Colonic mucosa (tissue), 4 donors: ENCODE measurements around the gene MAPKAPK2. TPM values are rescaled to one million over a fixed set of nuclear protein-coding genes. Genes with fewer than 3 reads are reported as not detected.

Experiments
- DNase-seq: peaks from one replicate; pipeline ENCODE4 v3.0.0-alpha.2; 2020
- H3K27ac ChIP-seq: fragments of 200-600 bp; one replicate; pipeline ENCODE4 v1.8.0; 2021
- H3K27me3 ChIP-seq: fragments of 200-600 bp; one replicate; pipeline ENCODE4 v1.8.0; 2021
- H3K36me3 ChIP-seq: fragments of 200-600 bp; one replicate; pipeline ENCODE4 v1.8.0; 2021
- H3K4me1 ChIP-seq: fragments of 200-600 bp; one replicate; pipeline ENCODE4 v1.8.0; 2021; ENCODE audit warnings: mild to moderate bottlenecking
- H3K4me3 ChIP-seq: fragments of 200-600 bp; one replicate; pipeline ENCODE4 v1.8.0; 2021
- H3K9ac ChIP-seq, 2 donors: one replicate each; pipeline ENCODE4 v1.7.0; 2013; ENCODE audit warnings: control low read depth in 2 of 2, low read depth in 2 of 2, low read length in 2 of 2
- H3K9me3 ChIP-seq: fragments of 200-600 bp; one replicate; pipeline ENCODE4 v1.8.0; 2021
- intact Hi-C: fragments of 100-400 bp; cut with DNase I; formaldehyde crosslinking; loops from one replicate; pipeline ENCODE4 v1.14.1; 2022
- total RNA-seq, 2 donors: library from RNA; stranded (reverse); fragmentation: NEBNext Ultra II Directional in 1 of 2; extraction: Animal tissue kit (Norgen Biotek cat#: 25700) in 1 of 2; gene quantifications; one replicate each; pipeline ENCODE4 v1.2.1, GENCODE V29; 2021
- TF ChIP-seq, protein P1 (sequence below): fragments of 200-600 bp; IDR thresholded peaks from one replicate; pipeline ENCODE4 v1.8.0; 2022; ENCODE audit warnings: antibody characterized with exemption, mild to moderate bottlenecking
- donor health status: healthy.
- donor health status: DM: no; HTN: no; CAD: no.
- donor health status: DM: no; HTN: no; CAD: no.

The MAPKAPK2 gene
- total RNA-seq, 2 donors from 2014 or later = 61.4 to 71.1 TPM

DNA sequence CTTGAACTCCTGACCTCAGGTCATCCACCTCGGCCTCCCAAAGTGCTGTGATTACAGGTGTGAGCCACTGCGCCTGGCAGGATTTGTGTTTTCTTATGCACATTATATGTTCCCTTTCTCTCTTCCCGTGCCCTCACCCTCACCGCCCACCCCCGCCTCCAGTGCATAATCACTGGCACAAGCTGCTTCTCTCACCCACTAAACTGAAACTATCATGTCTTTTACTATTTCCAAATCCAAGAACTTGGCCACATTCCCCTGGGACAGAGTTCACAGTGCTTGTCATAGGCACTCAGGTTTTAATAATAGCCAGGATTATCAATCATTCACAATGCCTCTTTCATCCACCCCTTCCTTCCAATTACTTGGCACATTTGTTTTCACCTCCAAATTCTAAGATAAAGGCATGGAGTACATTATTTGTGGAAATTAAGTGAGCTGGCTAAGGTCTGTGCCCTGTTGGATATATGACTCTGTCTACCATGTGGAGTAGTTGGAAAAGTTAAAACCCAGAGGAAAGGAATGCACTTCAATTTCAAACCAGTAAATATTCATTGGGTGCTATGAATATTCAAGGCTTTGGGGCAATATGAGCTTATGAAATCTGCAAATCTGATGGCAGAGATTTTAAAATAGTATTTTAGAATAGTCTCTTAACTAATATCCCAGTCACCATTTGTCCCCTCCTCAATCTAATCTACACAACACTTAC, 17.6 kb upstream of the MAPKAPK2 start:
- Histone ChIP-seq H3K9ac (no peak overlapping the region), H3K4me3 (no peak overlapping the region), H3K27ac (no peak overlapping the region), H3K4me1 (no peaks in the 10 kb centered on the region), H3K36me3 (no peaks in the 10 kb centered on the region), H3K27me3 (peaks cover 7% of the 10 kb centered on the region), H3K9me3 (no peaks in the 10 kb centered on the region)
- TF ChIP-seq, protein P1, sequence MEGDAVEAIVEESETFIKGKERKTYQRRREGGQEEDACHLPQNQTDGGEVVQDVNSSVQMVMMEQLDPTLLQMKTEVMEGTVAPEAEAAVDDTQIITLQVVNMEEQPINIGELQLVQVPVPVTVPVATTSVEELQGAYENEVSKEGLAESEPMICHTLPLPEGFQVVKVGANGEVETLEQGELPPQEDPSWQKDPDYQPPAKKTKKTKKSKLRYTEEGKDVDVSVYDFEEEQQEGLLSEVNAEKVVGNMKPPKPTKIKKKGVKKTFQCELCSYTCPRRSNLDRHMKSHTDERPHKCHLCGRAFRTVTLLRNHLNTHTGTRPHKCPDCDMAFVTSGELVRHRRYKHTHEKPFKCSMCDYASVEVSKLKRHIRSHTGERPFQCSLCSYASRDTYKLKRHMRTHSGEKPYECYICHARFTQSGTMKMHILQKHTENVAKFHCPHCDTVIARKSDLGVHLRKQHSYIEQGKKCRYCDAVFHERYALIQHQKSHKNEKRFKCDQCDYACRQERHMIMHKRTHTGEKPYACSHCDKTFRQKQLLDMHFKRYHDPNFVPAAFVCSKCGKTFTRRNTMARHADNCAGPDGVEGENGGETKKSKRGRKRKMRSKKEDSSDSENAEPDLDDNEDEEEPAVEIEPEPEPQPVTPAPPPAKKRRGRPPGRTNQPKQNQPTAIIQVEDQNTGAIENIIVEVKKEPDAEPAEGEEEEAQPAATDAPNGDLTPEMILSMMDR = no peak
- no peak for DNase-seq
- intact Hi-C loops = no loop called here

DNA sequence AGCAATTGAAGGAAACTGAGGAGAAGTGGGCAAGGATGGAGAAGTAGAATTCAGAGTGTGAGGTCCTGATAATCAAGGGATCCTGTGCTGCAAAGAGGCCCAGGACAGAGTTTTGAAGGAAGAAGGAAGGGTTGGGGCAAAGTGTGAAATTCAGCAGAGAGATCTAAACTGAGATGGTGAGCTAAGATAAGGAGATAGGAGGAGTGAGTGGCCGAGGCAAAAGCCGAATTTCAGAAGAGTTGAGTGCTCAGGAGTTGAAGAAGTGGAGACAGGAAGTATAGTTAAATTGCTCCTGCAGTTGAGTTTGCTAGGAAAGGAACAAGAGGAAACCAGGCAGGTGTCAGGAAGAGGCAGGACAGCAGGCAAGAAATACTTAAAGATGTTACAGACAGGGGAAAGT, 16.4 kb upstream of the MAPKAPK2 start:
- intact Hi-C loops = no loop called here
- Histone ChIP-seq H3K4me3 (no peak overlapping the region), H3K9ac (no peak overlapping the region), H3K36me3 (no peaks in the 10 kb centered on the region), H3K9me3 (no peaks in the 10 kb centered on the region), H3K4me1 (no peaks in the 10 kb centered on the region), H3K27me3 (peaks cover 5% of the 10 kb centered on the region), H3K27ac (no peak overlapping the region)
- no peak for DNase-seq
- TF ChIP-seq, protein P1 = no peak

DNA sequence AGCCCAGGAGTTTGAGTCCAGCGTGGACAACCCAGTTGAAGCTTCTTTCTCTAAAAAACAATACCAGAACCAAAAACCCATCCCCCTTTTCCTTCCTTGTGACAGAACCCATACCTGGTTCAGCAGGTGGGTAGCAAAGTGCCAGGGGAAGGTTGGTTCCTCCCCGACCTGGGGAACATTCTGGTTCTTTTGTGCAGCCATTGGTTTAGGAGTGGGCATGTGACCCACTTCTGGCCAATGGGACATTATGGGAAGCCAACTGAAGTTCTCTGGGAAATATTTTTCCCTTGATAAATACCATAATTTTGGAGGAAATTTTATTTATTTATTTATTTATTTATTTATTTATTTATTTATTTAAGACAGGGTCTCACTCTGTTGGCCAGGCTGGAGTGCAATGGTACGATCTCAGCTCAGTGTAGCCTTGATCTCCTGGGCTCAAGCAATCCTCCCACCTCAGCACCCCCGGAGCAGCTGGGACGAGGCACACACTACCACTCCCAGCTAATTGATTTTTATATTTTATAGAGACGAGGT, 15.8 kb upstream of the MAPKAPK2 start:
- Histone ChIP-seq H3K9me3 (no peaks in the 10 kb centered on the region), H3K27me3 (no peaks in the 10 kb centered on the region), H3K4me3 (no peak overlapping the region), H3K9ac (no peak overlapping the region), H3K4me1 (no peaks in the 10 kb centered on the region), H3K36me3 (no peaks in the 10 kb centered on the region), H3K27ac (no peak overlapping the region)
- TF ChIP-seq, protein P1 = no peak
- no peak for DNase-seq
- intact Hi-C loops = no loop called here

DNA sequence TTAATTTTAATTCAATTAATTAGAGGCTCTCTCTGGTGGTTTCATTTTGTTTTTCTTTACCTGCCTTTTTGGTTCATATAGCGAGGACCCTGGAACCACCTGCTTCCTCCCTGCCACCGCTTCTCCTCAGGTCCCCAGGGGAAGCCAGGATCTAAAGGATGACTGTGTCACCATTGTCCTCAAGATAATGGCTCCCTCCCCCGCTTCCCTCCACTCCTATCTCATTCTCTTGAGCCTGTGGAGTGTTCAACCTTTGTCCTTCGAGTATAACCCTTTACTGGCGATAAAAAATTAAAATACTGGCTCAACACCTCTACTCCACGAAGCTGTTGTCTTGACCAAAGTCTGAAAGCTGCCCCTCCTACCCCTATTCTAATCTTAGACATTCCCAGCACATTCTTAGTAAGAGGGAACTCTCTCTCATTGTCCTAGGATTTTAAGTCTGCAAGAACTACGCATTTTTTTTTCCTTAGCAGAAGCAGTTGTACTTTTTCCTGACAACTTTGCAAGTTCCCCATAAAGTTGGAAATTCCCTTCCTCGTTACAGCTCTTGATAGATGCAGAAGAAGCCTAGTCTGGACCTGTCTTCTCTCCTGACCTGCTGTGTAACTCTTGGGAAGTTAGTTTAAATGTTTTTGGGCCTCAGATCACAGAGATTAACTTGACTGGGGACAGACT, 12.6 kb upstream of the MAPKAPK2 start:
- Histone ChIP-seq H3K27me3 (no peaks in the 10 kb centered on the region), H3K27ac (peak overlapping the region; percentile 42), H3K4me3 (no peak overlapping the region), H3K4me1 (peaks cover 3% of the 10 kb centered on the region), H3K9me3 (no peaks in the 10 kb centered on the region), H3K9ac (peak overlapping the region in 1 of 2 donors; percentile 41), H3K36me3 (no peaks in the 10 kb centered on the region)
- TF ChIP-seq, protein P1 = no peak
- peak; percentile 64 for DNase-seq
- intact Hi-C loops = no loop called here

DNA sequence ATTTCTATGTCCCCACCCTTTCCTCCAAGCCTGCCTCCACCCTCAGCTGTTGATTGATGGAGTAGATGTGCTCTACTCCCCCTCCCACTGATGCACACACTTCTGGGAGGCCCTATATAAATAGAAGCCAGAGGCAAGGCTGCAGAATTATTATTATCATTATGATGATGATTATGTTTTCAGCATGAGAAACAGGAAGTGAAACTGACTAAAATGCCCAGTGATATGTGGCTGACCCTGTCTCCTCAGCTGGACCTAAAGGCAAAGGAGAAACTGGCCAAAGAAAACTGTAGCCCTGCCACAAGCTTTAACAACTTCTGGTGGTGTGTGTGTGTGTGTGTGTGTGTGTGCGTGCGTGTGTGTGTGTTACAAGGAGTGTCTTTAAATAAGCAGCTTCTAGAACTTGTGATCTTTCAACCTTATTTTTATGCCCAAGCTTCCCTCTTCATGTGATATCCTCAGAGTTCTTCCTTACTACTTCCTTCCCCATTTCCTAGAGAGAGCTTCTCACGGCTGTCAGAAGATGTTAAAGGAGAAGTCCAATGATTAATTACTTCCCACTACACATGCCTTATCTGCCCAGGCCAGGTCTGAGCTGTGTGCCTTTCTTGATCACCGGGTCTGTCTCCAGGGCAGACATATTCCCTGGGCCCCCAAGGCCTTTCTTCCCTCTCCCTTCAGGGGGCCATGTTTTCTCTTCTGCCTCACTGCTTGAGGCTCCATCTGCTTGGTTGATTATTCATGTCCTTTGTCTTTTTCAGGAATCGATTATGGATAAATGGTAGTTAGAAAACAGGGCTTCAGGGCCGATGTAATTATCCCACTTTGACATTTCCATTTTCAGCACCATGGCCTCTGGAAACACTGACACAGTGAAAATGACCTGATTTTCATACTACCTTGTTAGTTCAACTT, 11.6 kb upstream of the MAPKAPK2 start:
- peak overlapping the region; percentile 42 for H3K27ac ChIP-seq
- no peaks in the 10 kb centered on the region for H3K9me3 ChIP-seq
- no peak overlapping the region for H3K4me3 ChIP-seq
- no peak for DNase-seq
- peak overlapping the region; percentile 1 to 41 for H3K9ac ChIP-seq
- peaks cover 3% of the 10 kb centered on the region for H3K4me1 ChIP-seq
- H3K27me3 ChIP-seq = no peaks in the 10 kb centered on the region
- no peaks in the 10 kb centered on the region for H3K36me3 ChIP-seq
- TF ChIP-seq, protein P1 = no peak
- intact Hi-C loops = no loop called here
